ENCODE data around the gene NKX1-1. TPM values are rescaled to one million over a fixed set of nuclear protein-coding genes. Genes with fewer than 3 reads are reported as not detected.
"Not testable (repeated sequence)": the region's sequence is repeated elsewhere in the genome, so short reads cannot be mapped to it uniquely, and the experiment has no call there.

Gene NKX1-1
- total RNA-seq, 1 donor from 2014 or later = not detected

- peak; percentile 61 for DNase-seq (ENCODE audit: low spot score)
- intact Hi-C loops (cut with DNase I) = not testable (repeated sequence)
Measured at GRCh38 chr4:1395389-1395820, 10.8 kb downstream of the NKX1-1 start.

GRCh38 chr4:1394554-1395388 is 11.5 kb downstream of the NKX1-1 start:
- intact Hi-C loops (cut with DNase I) = not testable (repeated sequence)
- DNase-seq (ENCODE audit: low spot score) = peak; percentile 19

- intact Hi-C loops (cut with DNase I) = no loop called here
- DNase-seq (ENCODE audit: low spot score) = peak; percentile 61
Measured at GRCh38 chr4:1393866-1394265, 12.4 kb downstream of the NKX1-1 start.

GRCh38 chr4:1393363-1393762 is 12.9 kb downstream of the NKX1-1 start:
- intact Hi-C loops (cut with DNase I) = not testable (repeated sequence)
- peak; percentile 14 for DNase-seq (ENCODE audit: low spot score)

GRCh38 chr4:1385373-1386340 is 20.6 kb downstream of the NKX1-1 start:
- intact Hi-C loops (cut with DNase I) = no loop called here
- DNase-seq (ENCODE audit: low spot score) = peak; percentile 71

- peak; percentile 46 for DNase-seq (ENCODE audit: low spot score)
Measured at GRCh38 chr4:1384675-1385372, 21.4 kb downstream of the NKX1-1 start.

GRCh38 chr4:1383728-1384591 is 22.3 kb downstream of the NKX1-1 start:
- peak; percentile 70 for DNase-seq (ENCODE audit: low spot score)
- intact Hi-C loops (cut with DNase I) = no loop called here

More at GRCh38 chr4:1384675-1385372, 21.4 kb downstream of the NKX1-1 start:
- intact Hi-C loops (cut with DNase I) = no loop called here

GRCh38 chr4:1382776-1383727 is 23.2 kb downstream of the NKX1-1 start:
- peak; percentile 68 for DNase-seq (ENCODE audit: low spot score)
- intact Hi-C loops (cut with DNase I) = no loop called here

GRCh38 chr4:1381944-1382541 is 24.2 kb downstream of the NKX1-1 start:
- intact Hi-C loops (cut with DNase I) = no loop called here
- peak; percentile 63 for DNase-seq (ENCODE audit: low spot score)

GRCh38 chr4:1381181-1381621 is 25.0 kb downstream of the NKX1-1 start:
- peak; percentile 33 for DNase-seq (ENCODE audit: low spot score)
- intact Hi-C loops (cut with DNase I) = no loop called here

GRCh38 chr4:1380368-1381151 is 25.7 kb downstream of the NKX1-1 start:
- intact Hi-C loops (cut with DNase I) = no loop called here
- DNase-seq (ENCODE audit: low spot score) = peak; percentile 61

GRCh38 chr4:1379801-1380331 is 26.4 kb downstream of the NKX1-1 start:
- intact Hi-C loops (cut with DNase I) = no loop called here
- peak; percentile 63 for DNase-seq (ENCODE audit: low spot score)

- intact Hi-C loops (cut with DNase I) = no loop called here
- peak; percentile 74 for DNase-seq (ENCODE audit: low spot score)
Measured at GRCh38 chr4:1379351-1379781, 26.9 kb downstream of the NKX1-1 start.

GRCh38 chr4:1378559-1379231 is 27.5 kb downstream of the NKX1-1 start:
- peak; percentile 67 for DNase-seq (ENCODE audit: low spot score)
- intact Hi-C loops (cut with DNase I) = no loop called here

GRCh38 chr4:1377606-1378261 is 28.5 kb downstream of the NKX1-1 start:
- intact Hi-C loops (cut with DNase I) = no loop called here
- peak; percentile 62 for DNase-seq (ENCODE audit: low spot score)

All from cardiac septum (tissue), 1 donor.